Calu3 (cell line): Measurements from ENCODE around the gene CSPG4. TPM values are rescaled to one million over a fixed set of nuclear protein-coding genes. Genes with fewer than 3 reads are reported as not detected.
"Not testable (repeated sequence)": the region's sequence is repeated elsewhere in the genome, so short reads cannot be mapped to it uniquely, and the experiment has no call there.

Source experiments
- BruUV-seq: library from RNA; stranded (reverse); fragments of 400-500 nt; replicated peaks from 2 replicates; lab custom pipeline; 2021; lab: Mats Ljungman, UMichigan
- CTCF ChIA-PET: fragments of 300-600 bp; sonication (Branson Sonifier 250); formaldehyde crosslinking; loops from one replicate; lab custom pipeline; 2022; ENCODE audit warnings: antibody characterized with exemption; lab: Charles Lee
- DNase-seq: peaks from one replicate; pipeline ENCODE4 v3.0.0; 2022
- H3K27ac Mint-ChIP-seq: one replicate; pipeline ENCODE4 v1.8.0; 2022; ENCODE audit warnings: mixed read lengths; ENCODE audit not compliant: unreplicated experiment
- H3K27me3 Mint-ChIP-seq: one replicate; pipeline ENCODE4 v1.8.0; 2022; ENCODE audit warnings: mixed read lengths; ENCODE audit not compliant: unreplicated experiment
- H3K36me3 Mint-ChIP-seq: one replicate; pipeline ENCODE4 v1.8.0; 2022; ENCODE audit warnings: mild to moderate bottlenecking, moderate library complexity, mixed read lengths; ENCODE audit not compliant: insufficient read depth, unreplicated experiment
- H3K4me1 Mint-ChIP-seq: one replicate; pipeline ENCODE4 v1.8.0; 2022; ENCODE audit warnings: mild to moderate bottlenecking, low read depth, mixed read lengths; ENCODE audit not compliant: unreplicated experiment
- H3K4me3 Mint-ChIP-seq: one replicate; pipeline ENCODE4 v1.8.0; 2022; ENCODE audit warnings: mild to moderate bottlenecking, low read depth, moderate library complexity, mixed read lengths; ENCODE audit not compliant: unreplicated experiment
- H3K9me3 Mint-ChIP-seq: one replicate; pipeline ENCODE4 v1.8.0; 2022; ENCODE audit warnings: low read depth, mixed read lengths; ENCODE audit not compliant: unreplicated experiment
- intact Hi-C: fragments of 100-400 bp; cut with micrococcal nuclease; formaldehyde crosslinking; loops from one replicate; pipeline ENCODE4 v1.10.0; 2022; ENCODE audit not compliant: unreplicated experiment
- total RNA-seq: library from RNA; stranded (reverse); gene quantifications from 2 replicates; pipeline ENCODE4 v1.2.3, GENCODE V29; 2022
- TF ChIP-seq, protein P1 (sequence below): fragments of 200-600 bp; IDR thresholded peaks from one replicate; pipeline ENCODE4 v1.8.0; 2022; ENCODE audit warnings: antibody characterized with exemption; ENCODE audit not compliant: unreplicated experiment

The CSPG4 gene
- total RNA-seq, 1 experiment from 2014 or later = not detected

- Mint-ChIP-seq H3K27ac (no peak overlapping the region), H3K9me3 (no peaks in the 10 kb centered on the region), H3K4me3 (no peak overlapping the region), H3K36me3 (no peaks in the 10 kb centered on the region), H3K27me3 (peaks cover 16% of the 10 kb centered on the region), H3K4me1 (no peaks in the 10 kb centered on the region)
- TF ChIP-seq, protein P1, sequence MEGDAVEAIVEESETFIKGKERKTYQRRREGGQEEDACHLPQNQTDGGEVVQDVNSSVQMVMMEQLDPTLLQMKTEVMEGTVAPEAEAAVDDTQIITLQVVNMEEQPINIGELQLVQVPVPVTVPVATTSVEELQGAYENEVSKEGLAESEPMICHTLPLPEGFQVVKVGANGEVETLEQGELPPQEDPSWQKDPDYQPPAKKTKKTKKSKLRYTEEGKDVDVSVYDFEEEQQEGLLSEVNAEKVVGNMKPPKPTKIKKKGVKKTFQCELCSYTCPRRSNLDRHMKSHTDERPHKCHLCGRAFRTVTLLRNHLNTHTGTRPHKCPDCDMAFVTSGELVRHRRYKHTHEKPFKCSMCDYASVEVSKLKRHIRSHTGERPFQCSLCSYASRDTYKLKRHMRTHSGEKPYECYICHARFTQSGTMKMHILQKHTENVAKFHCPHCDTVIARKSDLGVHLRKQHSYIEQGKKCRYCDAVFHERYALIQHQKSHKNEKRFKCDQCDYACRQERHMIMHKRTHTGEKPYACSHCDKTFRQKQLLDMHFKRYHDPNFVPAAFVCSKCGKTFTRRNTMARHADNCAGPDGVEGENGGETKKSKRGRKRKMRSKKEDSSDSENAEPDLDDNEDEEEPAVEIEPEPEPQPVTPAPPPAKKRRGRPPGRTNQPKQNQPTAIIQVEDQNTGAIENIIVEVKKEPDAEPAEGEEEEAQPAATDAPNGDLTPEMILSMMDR = no peak
- intact Hi-C loops = no loop called here
- BruUV-seq = no TSS peak
- no peak for DNase-seq
- CTCF ChIA-PET = no interaction called here
These were observed 39.2 kb upstream of the CSPG4 start for GRCh38 chr15:75751891-75752290.

DNA sequence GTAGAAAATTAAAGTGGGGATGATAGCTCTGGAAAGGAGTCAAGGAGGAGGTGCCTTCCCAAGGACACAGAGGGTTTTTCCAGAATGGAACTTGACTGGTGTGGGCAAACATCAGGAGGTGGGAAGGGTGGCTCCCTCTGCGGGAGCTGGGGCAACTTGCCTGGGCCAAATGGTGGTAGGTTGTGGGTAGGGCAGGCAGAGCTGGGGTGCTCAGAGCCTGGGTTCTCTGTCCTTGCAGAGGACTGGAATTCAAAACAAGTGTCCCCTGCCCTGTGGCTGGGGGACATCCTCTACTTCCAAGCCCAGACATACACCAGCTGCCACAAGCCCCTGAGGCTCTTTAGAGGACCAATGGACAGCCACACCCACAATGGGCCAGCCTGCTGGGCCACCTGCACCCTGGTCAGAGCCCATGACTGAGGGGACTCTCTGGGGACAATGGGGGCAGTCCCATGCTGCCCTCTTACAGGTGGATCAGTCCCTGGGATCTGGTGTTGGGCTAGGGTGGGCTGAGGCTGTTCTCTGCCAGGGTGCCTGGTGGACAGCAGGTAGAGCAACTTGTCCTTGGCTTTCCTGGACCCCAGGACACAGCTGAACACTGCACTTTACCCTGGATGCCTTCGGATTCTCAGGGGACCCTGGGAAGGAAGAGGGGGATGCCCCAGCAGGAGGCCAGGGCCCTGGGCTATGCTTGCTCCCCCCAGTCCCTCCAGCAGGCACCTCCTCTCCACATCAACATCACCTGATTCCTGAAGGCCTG lies 38.6 kb upstream of the CSPG4 start:
- intact Hi-C loops = no loop called here
- Mint-ChIP-seq H3K27me3 (peaks cover 16% of the 10 kb centered on the region), H3K27ac (no peak overlapping the region), H3K4me1 (no peaks in the 10 kb centered on the region), H3K36me3 (no peaks in the 10 kb centered on the region), H3K4me3 (no peak overlapping the region), H3K9me3 (no peaks in the 10 kb centered on the region)
- CTCF ChIA-PET = interaction anchor here (0.6 kb wide), 1 partner anchor 15 kb away, joined by 3 read pairs; no protein-coding TSS in a partner anchor
- no TSS peak for BruUV-seq
- TF ChIP-seq, protein P1 = no peak
- no peak for DNase-seq

GRCh38 chr15:75750261-75751050 lies 37.8 kb upstream of the CSPG4 start:
- Mint-ChIP-seq H3K4me3 (no peak overlapping the region), H3K9me3 (no peaks in the 10 kb centered on the region), H3K27me3 (peaks cover 16% of the 10 kb centered on the region), H3K4me1 (no peaks in the 10 kb centered on the region), H3K36me3 (no peaks in the 10 kb centered on the region), H3K27ac (no peak overlapping the region)
- CTCF ChIA-PET = no interaction called here
- TF ChIP-seq, protein P1 = no peak
- intact Hi-C loops = no loop called here
- DNase-seq = no peak
- BruUV-seq = no TSS peak

- BruUV-seq = no TSS peak
- TF ChIP-seq, protein P1 = no peak
- intact Hi-C loops = no loop called here
- CTCF ChIA-PET = no interaction called here
- H3K9me3 Mint-ChIP-seq = no peaks in the 10 kb centered on the region
- no peak overlapping the region for H3K27ac Mint-ChIP-seq
- no peak overlapping the region for H3K4me3 Mint-ChIP-seq
- no peak for DNase-seq
- H3K36me3 Mint-ChIP-seq = no peaks in the 10 kb centered on the region
- peaks cover 16% of the 10 kb centered on the region for H3K27me3 Mint-ChIP-seq
- no peaks in the 10 kb centered on the region for H3K4me1 Mint-ChIP-seq
These were observed 37.2 kb upstream of the CSPG4 start for GRCh38 chr15:75749820-75750219.

DNA sequence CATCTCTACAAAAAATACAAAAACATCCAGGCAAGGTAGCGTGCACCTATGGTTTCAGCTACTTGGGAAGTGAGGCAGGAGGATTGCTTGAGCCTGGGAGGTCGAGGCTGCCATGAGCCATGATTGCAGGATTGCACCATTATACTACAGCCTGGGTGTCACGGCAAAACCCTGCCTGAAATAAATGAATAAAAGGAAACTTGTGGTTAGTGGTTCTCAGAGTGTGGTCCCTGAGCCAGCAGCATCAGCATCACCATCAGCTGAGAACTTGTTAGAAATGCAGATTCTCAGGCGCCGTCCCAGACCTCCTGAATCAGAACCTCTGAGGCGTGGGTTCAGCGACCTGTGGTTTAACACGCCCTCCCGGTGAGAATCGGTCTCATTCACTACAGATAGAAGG lies 36.2 kb upstream of the CSPG4 start:
- H3K9me3 Mint-ChIP-seq, intact Hi-C loops, H3K4me1 Mint-ChIP-seq, H3K27ac Mint-ChIP-seq, BruUV-seq, H3K4me3 Mint-ChIP-seq, CTCF ChIA-PET, H3K36me3 Mint-ChIP-seq, DNase-seq: not testable (repeated sequence)
- peaks cover 16% of the 10 kb centered on the region for H3K27me3 Mint-ChIP-seq

- H3K9me3 Mint-ChIP-seq, intact Hi-C loops, H3K4me1 Mint-ChIP-seq: not testable (repeated sequence)
These were observed 34.5 kb upstream of the CSPG4 start for GRCh38 chr15:75747121-75747520.

More at GRCh38 chr15:75747121-75747520, 34.5 kb upstream of the CSPG4 start:
- DNase-seq, CTCF ChIA-PET, H3K36me3 Mint-ChIP-seq, H3K27ac Mint-ChIP-seq, H3K4me3 Mint-ChIP-seq, BruUV-seq: not testable (repeated sequence)
- H3K27me3 Mint-ChIP-seq = peaks cover 22% of the 10 kb centered on the region
